A673 (cell line): Measurements from ENCODE around the gene TNPO3. TPM values are rescaled to one million over a fixed set of nuclear protein-coding genes. Genes with fewer than 3 reads are reported as not detected.
A peak's percentile ranks its signal among the peaks of the same experiment; 100 is the strongest.
"Not testable (repeated sequence)": the region's sequence is repeated elsewhere in the genome, so short reads cannot be mapped to it uniquely, and the experiment has no call there.

Source experiments
- BruUV-seq: library from RNA; stranded (reverse); fragments of 400-500 nt; replicated peaks from 2 replicates; lab custom pipeline; 2021; lab: Mats Ljungman, UMichigan
- CTCF ChIA-PET: fragments of 300-600 bp; sonication (Branson Sonifier 250); formaldehyde crosslinking; loops from one replicate; lab custom pipeline; 2022; ENCODE audit warnings: antibody characterized with exemption; lab: Charles Lee
- POLR2A ChIA-PET: fragments of 300-600 bp; sonication (Branson Sonifier 250); formaldehyde crosslinking; loops from one replicate; lab custom pipeline; 2022; ENCODE audit warnings: antibody characterized with exemption; ENCODE audit not compliant: low non-redundant PET; lab: Charles Lee
- DNase-seq: peaks from one replicate; pipeline ENCODE4 v3.0.0-alpha.2; 2015; ENCODE audit warnings: low spot score
- H3K27ac ChIP-seq: fragments of 200-600 bp; sonication (generic); 2 replicates; pipeline ENCODE4 v1.5.1; 2016; ENCODE audit warnings: mixed run types, low read depth, mild to moderate bottlenecking, mixed read lengths, antibody characterized with exemption, low read length; ENCODE audit not compliant: poor library complexity, severe bottlenecking
- H3K27me3 ChIP-seq: fragments of 200-600 bp; sonication (generic); replicated peaks from 2 replicates; pipeline ENCODE4 v1.6.1; 2017; ENCODE audit warnings: mixed run types, low read depth, mild to moderate bottlenecking, mixed read lengths, antibody characterized with exemption, low read length; ENCODE audit not compliant: insufficient read depth, poor library complexity
- H3K36me3 ChIP-seq: fragments of 200-600 bp; sonication (generic); 2 replicates; pipeline ENCODE4 v1.6.1; 2016; ENCODE audit warnings: mixed run types, mild to moderate bottlenecking, mixed read lengths, antibody characterized with exemption, low read length; ENCODE audit not compliant: insufficient read depth, poor library complexity, severe bottlenecking
- H3K4me1 ChIP-seq: fragments of 200-600 bp; sonication (generic); 2 replicates; pipeline ENCODE4 v1.6.1; 2017; ENCODE audit warnings: mixed run types, mild to moderate bottlenecking, mixed read lengths, antibody characterized with exemption, low read length; ENCODE audit not compliant: insufficient read depth, poor library complexity, severe bottlenecking
- H3K4me3 ChIP-seq: fragments of 200-600 bp; sonication (generic); 2 replicates; pipeline ENCODE4 v1.5.1; 2016; ENCODE audit warnings: low read depth, mixed run types, mild to moderate bottlenecking, mixed read lengths, low read length; ENCODE audit not compliant: poor library complexity, severe bottlenecking
- H3K9me3 ChIP-seq: fragments of 200-600 bp; sonication (generic); 2 replicates; pipeline ENCODE4 v1.6.1; 2016; ENCODE audit warnings: mixed run types, low read depth, mild to moderate bottlenecking, mixed read lengths, antibody characterized with exemption, low read length; ENCODE audit not compliant: poor library complexity, severe bottlenecking
- EZH2 ChIP-seq: fragments of 200-600 bp; sonication (generic); IDR thresholded peaks from 2 replicates; pipeline ENCODE4 v1.6.1; 2017; ENCODE audit warnings: borderline replicate concordance, low read depth, mild to moderate bottlenecking, mixed read lengths, antibody characterized with exemption, low read length; ENCODE audit not compliant: poor library complexity, severe bottlenecking
- intact Hi-C: fragments of 100-400 bp; cut with micrococcal nuclease; formaldehyde crosslinking; loops from one replicate; pipeline ENCODE4 v1.10.0; 2022; ENCODE audit not compliant: unreplicated experiment
- total RNA-seq: library from RNA; stranded (reverse); gene quantifications from 2 replicates; pipeline ENCODE4 v1.2.3, GENCODE V29; 2021
- TF ChIP-seq, protein P1 (sequence below): fragments of 300-800, 200-600 bp; sonication (generic); conservative IDR thresholded peaks from 2 replicates; pipeline ENCODE4 v1.5.1; 2017; ENCODE audit warnings: low read depth, mild to moderate bottlenecking, antibody characterized with exemption, low read length, moderate library complexity, mixed read lengths

Gene TNPO3
- total RNA-seq, 1 experiment from 2014 or later, result 77.8 TPM

DNA sequence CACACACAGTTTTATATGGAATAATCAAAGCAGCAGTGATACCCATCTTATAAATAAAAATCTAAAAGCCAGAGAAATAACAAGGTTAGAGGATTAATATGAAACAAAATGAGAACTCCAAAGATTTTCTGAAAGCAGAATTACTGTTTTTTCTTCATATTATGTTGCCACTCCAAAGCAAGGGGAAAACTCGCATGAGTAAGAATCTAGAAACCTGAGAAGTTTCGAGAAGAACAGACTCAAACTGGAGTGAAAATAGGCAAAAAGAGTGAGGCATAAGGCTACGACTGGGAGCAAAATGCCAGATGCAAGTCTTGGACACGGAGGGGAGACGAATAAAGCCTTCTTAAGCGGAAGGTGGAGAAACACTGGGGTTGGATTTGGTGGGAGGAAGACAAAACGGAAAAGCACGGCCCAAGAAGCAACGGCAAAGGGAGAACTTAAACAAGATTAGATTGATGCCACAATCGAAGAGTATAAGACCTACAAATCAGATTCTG, 923 bp downstream of the TNPO3 start:
- TF ChIP-seq EZH2, result no peak
- TF ChIP-seq, protein P1, sequence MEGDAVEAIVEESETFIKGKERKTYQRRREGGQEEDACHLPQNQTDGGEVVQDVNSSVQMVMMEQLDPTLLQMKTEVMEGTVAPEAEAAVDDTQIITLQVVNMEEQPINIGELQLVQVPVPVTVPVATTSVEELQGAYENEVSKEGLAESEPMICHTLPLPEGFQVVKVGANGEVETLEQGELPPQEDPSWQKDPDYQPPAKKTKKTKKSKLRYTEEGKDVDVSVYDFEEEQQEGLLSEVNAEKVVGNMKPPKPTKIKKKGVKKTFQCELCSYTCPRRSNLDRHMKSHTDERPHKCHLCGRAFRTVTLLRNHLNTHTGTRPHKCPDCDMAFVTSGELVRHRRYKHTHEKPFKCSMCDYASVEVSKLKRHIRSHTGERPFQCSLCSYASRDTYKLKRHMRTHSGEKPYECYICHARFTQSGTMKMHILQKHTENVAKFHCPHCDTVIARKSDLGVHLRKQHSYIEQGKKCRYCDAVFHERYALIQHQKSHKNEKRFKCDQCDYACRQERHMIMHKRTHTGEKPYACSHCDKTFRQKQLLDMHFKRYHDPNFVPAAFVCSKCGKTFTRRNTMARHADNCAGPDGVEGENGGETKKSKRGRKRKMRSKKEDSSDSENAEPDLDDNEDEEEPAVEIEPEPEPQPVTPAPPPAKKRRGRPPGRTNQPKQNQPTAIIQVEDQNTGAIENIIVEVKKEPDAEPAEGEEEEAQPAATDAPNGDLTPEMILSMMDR, result no peak
- POLR2A ChIA-PET, result no interaction called here
- BruUV-seq, result no TSS peak
- CTCF ChIA-PET, result interaction anchor here (0.6 kb wide), 1 partner anchor 289 kb away, joined by 10 read pairs; no protein-coding TSS in a partner anchor
- Histone ChIP-seq H3K9me3 (no peaks in the 10 kb centered on the region), H3K27me3 (no peaks in the 10 kb centered on the region), H3K36me3 (no peaks in the 10 kb centered on the region), H3K27ac (peak overlapping the region; percentile 94), H3K4me1 (peaks cover 9% of the 10 kb centered on the region), H3K4me3 (peak overlapping the region; percentile 81)
- intact Hi-C loops, result no loop called here
- peak; percentile 25 for DNase-seq

DNA sequence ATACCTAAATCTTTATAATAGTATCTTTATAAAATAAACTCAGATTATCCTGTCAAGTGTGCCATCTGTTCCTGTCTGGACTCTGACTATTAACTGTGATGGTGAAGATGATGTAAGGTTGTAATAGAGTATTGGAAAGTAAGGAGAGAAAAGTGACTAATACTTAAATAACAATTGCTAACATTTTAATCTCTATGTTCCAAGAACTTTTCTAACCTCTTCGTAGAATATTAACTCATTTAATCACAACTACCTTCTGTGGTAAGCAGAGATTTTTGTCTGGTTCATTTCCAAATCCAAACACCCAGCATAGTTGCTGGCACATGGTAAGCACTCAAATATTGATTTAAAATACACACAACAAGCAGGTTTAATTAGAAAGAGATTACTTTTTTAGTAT, 2.5 kb downstream of the TNPO3 start:
- no peaks in the 10 kb centered on the region for H3K9me3 ChIP-seq
- H3K27me3 ChIP-seq, result no peaks in the 10 kb centered on the region
- POLR2A ChIA-PET, result no interaction called here
- no peak overlapping the region for H3K4me3 ChIP-seq
- peaks cover 5% of the 10 kb centered on the region for H3K36me3 ChIP-seq
- intact Hi-C loops, result no loop called here
- H3K27ac ChIP-seq, result no peak overlapping the region
- no TSS peak for BruUV-seq
- peaks cover 9% of the 10 kb centered on the region for H3K4me1 ChIP-seq
- TF ChIP-seq, protein P1, result no peak
- no peak for TF ChIP-seq EZH2
- no peak for DNase-seq
- CTCF ChIA-PET, result no interaction called here

DNA sequence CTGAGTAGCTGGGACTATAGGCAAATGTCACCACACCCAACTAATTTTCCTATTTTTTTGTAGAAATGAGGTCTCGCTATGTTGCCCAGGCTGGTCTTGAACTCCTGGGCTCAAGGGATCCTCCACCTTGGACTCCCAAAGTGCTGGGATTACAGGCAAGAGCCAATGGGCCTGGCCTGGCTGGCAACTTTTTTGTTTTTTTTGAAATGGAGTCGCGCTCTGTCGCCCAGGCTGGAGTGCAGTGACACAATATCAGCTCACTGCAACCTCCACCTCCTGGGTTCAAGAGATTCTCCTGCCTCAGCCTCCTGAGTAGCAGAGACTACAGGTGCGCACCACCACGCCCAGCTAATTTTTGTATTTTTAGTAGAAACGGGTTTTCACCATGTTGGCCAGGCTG, 3.5 kb downstream of the TNPO3 start:
- DNase-seq, intact Hi-C loops, H3K4me1 ChIP-seq, H3K4me3 ChIP-seq, H3K36me3 ChIP-seq, H3K27me3 ChIP-seq, BruUV-seq, CTCF ChIA-PET, H3K9me3 ChIP-seq, H3K27ac ChIP-seq, POLR2A ChIA-PET: not testable (repeated sequence)

DNA sequence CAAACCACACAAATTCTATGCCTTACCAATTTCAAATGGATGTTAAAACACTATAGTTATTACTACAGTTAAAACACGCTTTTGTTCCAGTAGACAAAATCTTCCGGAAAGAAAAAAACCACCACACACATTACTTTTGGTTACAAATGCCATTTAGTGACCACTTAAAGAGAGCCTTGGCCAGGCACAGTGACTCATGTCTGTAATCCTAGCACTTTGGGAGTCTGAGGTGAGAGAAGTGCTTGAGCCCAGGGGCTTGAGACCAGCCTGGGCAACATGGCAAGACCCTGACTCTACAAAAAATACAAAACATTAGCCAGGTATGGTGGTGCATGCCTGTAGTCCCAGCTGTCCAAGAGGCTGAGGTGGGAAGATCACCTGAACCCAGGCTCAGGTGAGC, 7.2 kb downstream of the TNPO3 start:
- TF ChIP-seq, protein P1, result no peak
- no peak for TF ChIP-seq EZH2

More for the DNA sequence above, 7.2 kb downstream of the TNPO3 start:
- H3K9me3 ChIP-seq, result no peaks in the 10 kb centered on the region
- ChIA-PET POLR2A (no interaction called here), CTCF (no interaction called here)
- H3K4me3 ChIP-seq, result no peak overlapping the region
- no peaks in the 10 kb centered on the region for H3K27me3 ChIP-seq
- no peak for DNase-seq
- H3K4me1 ChIP-seq, result no peaks in the 10 kb centered on the region
- H3K36me3 ChIP-seq, result peaks cover 5% of the 10 kb centered on the region
- no peak overlapping the region for H3K27ac ChIP-seq
- no TSS peak for BruUV-seq
- intact Hi-C loops, result no loop called here
